Measurements from ENCODE around the gene CLTA.
A peak's percentile ranks its signal among the peaks of the same experiment; 100 is the strongest.
"Not testable (repeated sequence)": the region's sequence is repeated elsewhere in the genome, so short reads cannot be mapped to it uniquely, and the experiment has no call there.

Gene CLTA

DNA sequence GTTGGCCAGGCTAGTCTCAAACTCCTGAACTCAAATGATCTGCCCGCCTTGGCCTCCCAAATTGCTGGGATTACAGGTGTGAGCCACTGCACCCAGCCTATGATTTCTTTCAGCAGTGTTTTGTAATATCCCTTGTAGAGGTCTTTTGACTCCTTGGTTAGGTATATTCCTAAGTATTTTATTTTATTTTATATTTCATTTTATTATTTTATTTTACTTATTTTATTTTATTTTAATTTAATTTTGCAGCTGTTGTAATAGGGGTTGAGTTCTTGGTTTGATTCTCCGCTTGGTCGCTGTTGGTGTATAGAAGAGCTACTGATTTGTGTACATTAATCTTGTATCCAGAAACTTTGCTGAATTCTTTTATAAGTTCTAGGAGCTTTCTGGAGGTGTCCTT lies 49.0 kb downstream of the CLTA start:
- DNase-seq (ENCODE audit: low read depth): not testable (repeated sequence)

DNA sequence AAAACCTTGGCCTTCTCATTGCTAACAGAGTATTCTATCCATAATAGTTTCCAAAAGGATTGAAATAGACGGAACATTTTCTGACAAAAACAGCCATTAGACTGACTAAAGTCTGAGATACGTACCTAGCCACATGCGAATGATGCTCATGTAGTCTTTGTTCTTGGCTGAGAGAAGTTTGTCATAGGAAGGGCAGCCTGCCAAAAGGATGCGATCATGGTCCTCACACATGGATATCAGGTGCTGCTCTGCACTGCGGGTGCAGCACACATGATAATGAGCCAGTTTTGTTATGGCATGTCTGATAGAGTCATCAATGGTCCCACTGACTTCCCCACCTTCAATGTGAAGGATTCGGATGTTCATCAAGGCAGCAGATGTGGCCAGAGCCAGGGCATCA lies 55.2 kb downstream of the CLTA start:
- DNase-seq (ENCODE audit: low read depth): no peak

DNA sequence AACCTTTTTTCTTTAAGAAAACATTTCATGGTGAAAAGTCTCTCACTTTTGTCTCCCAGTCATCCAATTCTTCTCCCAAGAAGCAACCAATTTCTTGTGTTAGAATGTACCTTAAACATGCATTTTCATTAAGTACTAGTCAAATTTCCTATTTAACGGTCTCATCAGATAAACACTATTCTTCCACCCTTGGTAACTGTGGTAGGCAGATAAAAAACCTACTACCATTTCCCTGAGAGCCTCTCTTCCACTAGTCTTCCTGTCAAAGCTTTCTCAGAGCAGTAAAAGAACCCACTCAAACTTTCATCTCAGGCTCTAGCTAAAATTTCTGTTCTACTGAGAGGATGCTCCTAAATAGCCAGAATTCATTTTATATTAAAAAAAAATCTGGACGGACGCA lies 56.6 kb downstream of the CLTA start:
- no peak for DNase-seq (ENCODE audit: low read depth)

DNA sequence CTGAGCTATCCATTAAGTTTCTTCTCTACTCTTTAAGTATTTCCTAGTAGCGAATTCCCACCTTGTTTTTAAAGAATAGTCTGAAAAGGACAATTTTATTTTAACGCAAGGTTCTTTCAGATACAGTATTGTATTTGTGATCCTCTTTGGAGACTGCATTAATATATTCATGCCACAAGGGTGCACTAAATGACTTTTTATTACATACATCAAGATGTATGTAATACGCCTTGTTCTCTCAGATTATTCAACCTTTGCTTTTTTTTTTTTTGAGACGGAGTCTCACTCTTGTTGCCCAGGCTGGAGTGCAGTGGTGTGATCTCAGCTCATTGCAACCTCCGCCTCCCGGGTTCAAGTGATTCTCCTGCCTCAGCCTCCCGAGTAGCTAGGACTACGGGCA lies 57.3 kb downstream of the CLTA start:
- DNase-seq (ENCODE audit: low read depth): not testable (repeated sequence)

DNA sequence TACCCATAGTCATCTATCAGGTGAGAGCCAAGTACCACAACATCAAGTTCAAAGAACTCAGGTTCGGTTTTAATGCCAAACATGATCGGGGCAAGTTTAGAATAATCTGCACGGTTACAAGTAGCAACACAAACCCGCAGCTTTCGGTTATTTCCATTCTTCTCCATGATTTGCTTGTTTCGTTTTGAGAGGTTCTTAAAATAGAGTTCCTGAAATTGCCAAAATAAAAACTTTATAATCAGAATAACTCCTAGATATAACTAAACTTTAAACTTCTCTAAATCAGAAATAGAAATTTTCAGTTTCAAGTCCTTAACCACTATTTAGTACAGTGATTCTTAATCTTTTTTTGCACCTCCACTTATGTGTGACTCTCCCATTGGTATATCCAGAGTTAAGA lies 58.5 kb downstream of the CLTA start:
- DNase-seq (ENCODE audit: low read depth): no peak

DNA sequence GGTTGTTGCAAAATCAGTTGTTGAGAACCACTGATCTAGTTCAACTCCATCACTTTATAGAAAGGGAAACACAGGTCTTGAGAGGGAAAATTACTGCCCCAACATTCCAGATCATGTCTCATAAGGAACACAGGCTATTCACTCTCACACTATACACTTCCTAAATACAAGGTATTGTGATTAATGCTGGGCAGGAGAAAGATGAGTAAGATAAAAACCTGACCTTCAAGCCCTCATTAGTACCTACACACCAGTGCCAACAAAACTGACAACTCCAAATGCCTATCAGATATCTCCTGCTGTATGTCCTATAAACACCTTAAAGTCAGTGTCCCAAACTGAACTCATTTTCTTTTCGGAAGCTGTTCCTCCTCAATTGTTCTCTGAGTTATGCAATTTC lies 59.4 kb downstream of the CLTA start:
- DNase-seq (ENCODE audit: low read depth): no peak

DNA sequence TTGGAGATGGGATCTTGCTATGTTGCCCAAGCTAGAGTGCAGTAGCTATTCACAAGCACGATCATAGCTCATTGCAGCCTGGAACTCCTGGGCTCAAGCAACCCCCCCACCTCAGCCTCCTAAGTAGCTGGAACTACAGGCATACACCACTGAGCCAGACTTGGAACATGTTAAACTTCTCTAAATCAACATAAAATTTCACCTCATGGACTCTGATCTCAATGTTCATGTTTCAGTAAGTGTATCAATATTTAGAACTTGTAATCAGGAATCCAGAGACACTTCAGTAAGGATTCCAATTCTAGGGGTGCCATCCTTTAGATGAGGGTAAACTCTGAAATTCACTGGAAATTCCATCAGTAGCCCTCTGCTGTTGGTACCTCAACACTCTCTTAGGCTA lies 60.7 kb downstream of the CLTA start:
- DNase-seq (ENCODE audit: low read depth): no peak

DNA sequence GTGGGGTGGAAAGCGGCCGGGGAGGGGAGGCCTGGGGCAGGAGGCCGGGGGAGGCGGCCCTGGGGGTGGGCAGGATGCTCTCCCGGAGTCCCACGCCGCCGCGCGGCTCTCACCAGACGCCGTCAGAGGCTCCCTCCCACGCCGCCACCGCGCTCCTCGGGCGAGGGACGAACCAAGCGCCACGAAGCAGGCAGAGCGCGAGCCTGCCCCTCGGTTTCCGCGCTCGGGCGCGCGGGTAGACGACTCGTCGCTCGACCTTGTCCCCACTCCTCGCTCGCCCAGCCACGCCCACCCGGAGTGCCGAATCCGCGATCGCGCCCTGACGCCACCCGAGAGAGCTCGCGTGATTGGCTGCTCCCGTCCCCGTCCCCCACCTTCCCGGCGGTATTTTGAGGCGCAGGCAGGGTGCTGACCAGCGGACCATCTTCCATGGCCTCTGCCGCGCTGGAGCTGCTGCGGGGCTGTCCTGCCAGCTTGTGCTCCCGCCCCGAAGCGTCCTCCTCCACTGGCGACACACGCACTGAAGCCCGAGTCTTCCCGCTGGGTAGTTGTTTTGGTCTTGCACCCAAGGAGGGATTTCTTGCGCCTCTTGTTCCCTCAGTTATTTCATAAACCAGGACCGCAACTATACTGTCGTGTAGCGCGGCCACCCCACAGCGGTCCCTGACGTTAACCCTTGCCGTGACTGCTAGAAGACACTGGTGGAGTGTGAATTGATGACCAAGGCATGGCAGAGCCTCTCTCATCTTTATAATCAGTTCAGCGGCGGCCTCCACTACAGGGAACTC lies 67.7 kb downstream of the CLTA start, which contains the start of gene GNE:
Gene GNE (minus strand): TSS at position 241 of the 788 bp plus-strand sequence. CDS start 9,093 bp downstream, outside the sequence.
- DNase-seq (ENCODE audit: low read depth): peak; percentile 98

DNA sequence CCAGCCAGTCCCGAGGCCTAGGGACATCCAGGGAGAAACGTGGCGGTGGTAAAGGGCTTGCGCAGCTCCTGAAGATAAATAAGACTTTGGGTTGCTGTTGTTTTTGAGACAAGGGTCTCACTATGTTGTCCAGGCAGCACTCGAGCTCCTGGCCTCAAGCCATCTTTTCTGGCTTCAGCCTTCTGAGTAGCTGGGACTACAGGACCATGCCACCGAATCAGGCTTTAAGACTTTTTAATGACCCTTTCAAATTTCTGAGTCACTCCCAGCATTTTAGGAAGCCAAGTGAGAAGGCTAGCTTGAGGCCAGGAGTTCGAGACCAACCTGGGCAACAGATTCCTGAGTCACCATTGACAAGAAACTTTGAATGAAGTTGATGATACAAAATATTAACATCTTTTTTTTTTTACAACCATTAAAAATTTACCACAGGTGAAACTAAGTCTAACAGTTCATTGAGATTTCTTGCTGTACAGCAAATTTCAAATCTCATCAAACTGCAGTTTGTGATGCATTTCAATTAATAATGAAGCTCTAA lies 68.3 kb downstream of the CLTA start:
- DNase-seq (ENCODE audit: low read depth): no peak
